ENCODE measurements around the gene PPP1R3D.

Gene PPP1R3D

GRCh38 chr20:59938221-59938620 is 1.9 kb downstream of the PPP1R3D start:
- Mint-ChIP-seq H3K4me1 (peaks cover 47% of the 10 kb centered on the region), H3K27me3 (no peaks in the 10 kb centered on the region), H3K4me3 (peak overlapping the region; percentile 82), H3K9me3 (no peaks in the 10 kb centered on the region), H3K36me3 (no peaks in the 10 kb centered on the region), H3K27ac (peak overlapping the region; percentile 52)

GRCh38 chr20:59937150-59937549 is 3.0 kb downstream of the PPP1R3D start:
- no peak overlapping the region for H3K4me3 Mint-ChIP-seq
- peaks cover 45% of the 10 kb centered on the region for H3K4me1 Mint-ChIP-seq

GRCh38 chr20:59936409-59936808 is 3.7 kb downstream of the PPP1R3D start:
- Mint-ChIP-seq H3K27me3 (no peaks in the 10 kb centered on the region), H3K36me3 (peaks cover 1% of the 10 kb centered on the region), H3K27ac (no peak overlapping the region), H3K4me3 (no peak overlapping the region), H3K4me1 (peaks cover 44% of the 10 kb centered on the region), H3K9me3 (no peaks in the 10 kb centered on the region)

More at GRCh38 chr20:59937150-59937549, 3.0 kb downstream of the PPP1R3D start:
- H3K36me3 Mint-ChIP-seq = no peaks in the 10 kb centered on the region
- no peak overlapping the region for H3K27ac Mint-ChIP-seq
- no peaks in the 10 kb centered on the region for H3K9me3 Mint-ChIP-seq
- no peaks in the 10 kb centered on the region for H3K27me3 Mint-ChIP-seq

GRCh38 chr20:59935457-59936185 is 4.5 kb downstream of the PPP1R3D start:
- Mint-ChIP-seq H3K27ac (no peak overlapping the region), H3K9me3 (no peaks in the 10 kb centered on the region), H3K27me3 (no peaks in the 10 kb centered on the region), H3K36me3 (peaks cover 1% of the 10 kb centered on the region), H3K4me3 (no peak overlapping the region), H3K4me1 (peaks cover 38% of the 10 kb centered on the region)

GRCh38 chr20:59933849-59934585 is 6.1 kb downstream of the PPP1R3D start:
- Mint-ChIP-seq H3K36me3 (peaks cover 1% of the 10 kb centered on the region), H3K27ac (no peak overlapping the region), H3K4me1 (peaks cover 38% of the 10 kb centered on the region), H3K4me3 (peak overlapping the region; percentile 82), H3K27me3 (no peaks in the 10 kb centered on the region), H3K9me3 (no peaks in the 10 kb centered on the region)

- no peak within 1 kb of the TSS for H3K27ac Mint-ChIP-seq
- no peaks in the 10 kb centered on the region for H3K27me3 Mint-ChIP-seq
- peaks cover 1% of the 10 kb centered on the region for H3K36me3 Mint-ChIP-seq
- H3K9me3 Mint-ChIP-seq = no peaks in the 10 kb centered on the region
- peaks cover 32% of the 10 kb centered on the region for H3K4me1 Mint-ChIP-seq
- H3K4me3 Mint-ChIP-seq = peak within 1 kb of the TSS; percentile 82
Observed at GRCh38 chr20:59933296-59933848, 6.7 kb downstream of the PPP1R3D start, which contains the start of gene SYCP2. Gene SYCP2 (minus strand): TSS chr20:59933637. CDS start chr20:59922413, 11,224 bp downstream.

GRCh38 chr20:59932616-59933295 is 7.3 kb downstream of the PPP1R3D start:
- H3K4me1 Mint-ChIP-seq = peaks cover 26% of the 10 kb centered on the region
- H3K27ac Mint-ChIP-seq = no peak overlapping the region
- no peaks in the 10 kb centered on the region for H3K27me3 Mint-ChIP-seq
- no peaks in the 10 kb centered on the region for H3K9me3 Mint-ChIP-seq
- peaks cover 1% of the 10 kb centered on the region for H3K36me3 Mint-ChIP-seq
- peak overlapping the region; percentile 59 for H3K4me3 Mint-ChIP-seq

GRCh38 chr20:59931511-59932312 is 8.4 kb downstream of the PPP1R3D start:
- H3K27ac Mint-ChIP-seq = peak overlapping the region; percentile 9
- peak overlapping the region; percentile 77 for H3K4me3 Mint-ChIP-seq
- no peaks in the 10 kb centered on the region for H3K9me3 Mint-ChIP-seq
- peaks cover 1% of the 10 kb centered on the region for H3K36me3 Mint-ChIP-seq
- H3K27me3 Mint-ChIP-seq = no peaks in the 10 kb centered on the region
- H3K4me1 Mint-ChIP-seq = peaks cover 15% of the 10 kb centered on the region

- Mint-ChIP-seq H3K36me3 (no peaks in the 10 kb centered on the region), H3K4me3 (no peak overlapping the region), H3K27me3 (peaks cover 1% of the 10 kb centered on the region), H3K9me3 (no peaks in the 10 kb centered on the region), H3K4me1 (no peaks in the 10 kb centered on the region), H3K27ac (no peak overlapping the region)
Observed at GRCh38 chr20:59925899-59926298, 14.2 kb downstream of the PPP1R3D start.

- H3K27ac Mint-ChIP-seq = no peak overlapping the region
- no peaks in the 10 kb centered on the region for H3K4me1 Mint-ChIP-seq
- peaks cover 1% of the 10 kb centered on the region for H3K27me3 Mint-ChIP-seq
- H3K9me3 Mint-ChIP-seq = no peaks in the 10 kb centered on the region
- H3K4me3 Mint-ChIP-seq = no peak overlapping the region
- no peaks in the 10 kb centered on the region for H3K36me3 Mint-ChIP-seq
Observed at GRCh38 chr20:59925359-59925758, 14.7 kb downstream of the PPP1R3D start.

GRCh38 chr20:59923514-59923913 is 16.6 kb downstream of the PPP1R3D start:
- no peaks in the 10 kb centered on the region for H3K36me3 Mint-ChIP-seq
- H3K4me3 Mint-ChIP-seq = no peak overlapping the region
- no peak overlapping the region for H3K27ac Mint-ChIP-seq
- no peaks in the 10 kb centered on the region for H3K4me1 Mint-ChIP-seq
- peaks cover 1% of the 10 kb centered on the region for H3K27me3 Mint-ChIP-seq
- H3K9me3 Mint-ChIP-seq = no peaks in the 10 kb centered on the region

- Mint-ChIP-seq H3K36me3 (no peaks in the 10 kb centered on the region), H3K27ac (no peak overlapping the region), H3K4me1 (no peaks in the 10 kb centered on the region), H3K4me3 (no peak overlapping the region), H3K9me3 (no peaks in the 10 kb centered on the region), H3K27me3 (peaks cover 1% of the 10 kb centered on the region)
Observed at GRCh38 chr20:59920944-59921343, 19.2 kb downstream of the PPP1R3D start.

- Mint-ChIP-seq H3K36me3 (no peaks in the 10 kb centered on the region), H3K9me3 (no peaks in the 10 kb centered on the region), H3K27me3 (peaks cover 1% of the 10 kb centered on the region), H3K27ac (no peak overlapping the region), H3K4me1 (no peaks in the 10 kb centered on the region), H3K4me3 (no peak overlapping the region)
Observed at GRCh38 chr20:59912609-59913008, 27.5 kb downstream of the PPP1R3D start.

GRCh38 chr20:59911041-59911440 is 29.1 kb downstream of the PPP1R3D start:
- Mint-ChIP-seq H3K27me3 (peaks cover 1% of the 10 kb centered on the region), H3K27ac (no peak overlapping the region), H3K4me3 (no peak overlapping the region), H3K36me3 (no peaks in the 10 kb centered on the region), H3K4me1 (no peaks in the 10 kb centered on the region), H3K9me3 (no peaks in the 10 kb centered on the region)

- Mint-ChIP-seq H3K36me3 (peaks cover 2% of the 10 kb centered on the region), H3K27me3 (peaks cover 1% of the 10 kb centered on the region), H3K4me1 (no peaks in the 10 kb centered on the region)
Observed at GRCh38 chr20:59908855-59909254, 31.2 kb downstream of the PPP1R3D start.

More at GRCh38 chr20:59908855-59909254, 31.2 kb downstream of the PPP1R3D start:
- Mint-ChIP-seq H3K4me3 (no peak overlapping the region), H3K9me3 (no peaks in the 10 kb centered on the region), H3K27ac (no peak overlapping the region)
